GM23338 (cell line): Measurements from ENCODE around the gene OIP5. TPM values are rescaled to one million over a fixed set of nuclear protein-coding genes. Genes with fewer than 3 reads are reported as not detected.

Experiments
- polyA plus RNA-seq: library from polyadenylated mRNA; unstranded; fragments of >200 nt; fragmentation: Nextera tagmentation; extraction: Ambion mirVana; gene quantifications from 2 replicates; pipeline ENCODE4 v1.2.1, GENCODE V29; 2016
- total RNA-seq: library from RNA; depleted of rRNA; stranded (reverse); fragments of >200 nt; shearing (Covaris generic); gene quantifications from 2 replicates; pipeline ENCODE4 v1.2.3, GENCODE V29; 2014; rRNA removed

The OIP5 gene
- total and polyA plus RNA-seq, 2 experiments from 2014 or later, result 61.1 to 71.7 TPM

Other genes with a start within 250 kb of the OIP5 start
- gene INO80, start 216.3 kb downstream of the OIP5 start, total RNA-seq, result 23.1 and 24.9 TPM in 2 replicates
- gene INO80, start 216.3 kb downstream of the OIP5 start, polyA plus RNA-seq, result 6.5 and 7.6 TPM in 2 replicates
- gene EXD1, start 101.8 kb downstream of the OIP5 start, total RNA-seq, result 0.07 TPM in 1 of 2 replicates, not detected in the other
- gene EXD1, start 101.8 kb downstream of the OIP5 start, polyA plus RNA-seq, result not detected in 2 replicates
- 109 and 134 TPM in 2 replicates for gene CHP1, start 101.3 kb downstream of the OIP5 start, total RNA-seq
- 59.6 and 62.3 TPM in 2 replicates for gene CHP1, start 101.3 kb downstream of the OIP5 start, polyA plus RNA-seq
- gene NUSAP1, start 290 bp upstream of the OIP5 start, total RNA-seq, result 126 and 150 TPM in 2 replicates
- 260 and 272 TPM in 2 replicates for gene NUSAP1, start 290 bp upstream of the OIP5 start, polyA plus RNA-seq
- gene NDUFAF1, start 69.9 kb upstream of the OIP5 start, total RNA-seq, result 12.5 and 17.0 TPM in 2 replicates
- 14.7 and 15.4 TPM in 2 replicates for gene NDUFAF1, start 69.9 kb upstream of the OIP5 start, polyA plus RNA-seq
- gene RTF1, start 84.5 kb upstream of the OIP5 start, total RNA-seq, result 34.3 and 38.1 TPM in 2 replicates
- gene RTF1, start 84.5 kb upstream of the OIP5 start, polyA plus RNA-seq, result 296 and 298 TPM in 2 replicates
- gene ITPKA, start 161.3 kb upstream of the OIP5 start, total RNA-seq, result 1.5 and 2.1 TPM in 2 replicates
- 0.35 and 0.55 TPM in 2 replicates for gene ITPKA, start 161.3 kb upstream of the OIP5 start, polyA plus RNA-seq
- 0.14 TPM in 1 of 2 replicates, not detected in the other for gene LTK, start 181.2 kb upstream of the OIP5 start, total RNA-seq
- gene LTK, start 181.2 kb upstream of the OIP5 start, polyA plus RNA-seq, result 0.40 TPM in 1 of 2 replicates, not detected in the other
- gene RPAP1, start 211.7 kb upstream of the OIP5 start, total RNA-seq, result 47.1 and 69.0 TPM in 2 replicates
- 40.1 and 42.3 TPM in 2 replicates for gene RPAP1, start 211.7 kb upstream of the OIP5 start, polyA plus RNA-seq
- 56.4 and 61.0 TPM in 2 replicates for gene TYRO3, start 226.6 kb upstream of the OIP5 start, total RNA-seq
- 32.1 and 32.6 TPM in 2 replicates for gene TYRO3, start 226.6 kb upstream of the OIP5 start, polyA plus RNA-seq